NCI-H1105 (cell line): ENCODE measurements around the gene BSDC1.
A peak's percentile ranks its signal among the peaks of the same experiment; 100 is the strongest.

ENCODE experiments used
- DNase-seq: peaks from one replicate; lab custom pipeline; 2025; lab: John Stamatoyannopoulos, UW

BSDC1 gene

GRCh38 chr1:32336963-32337675, 57.1 kb downstream of the BSDC1 start:
- DNase-seq, result no peak

GRCh38 chr1:32336591-32336932, 57.7 kb downstream of the BSDC1 start:
- no peak for DNase-seq

- DNase-seq, result peak; percentile 81
Measured at GRCh38 chr1:32335790-32336590, 58.3 kb downstream of the BSDC1 start, which contains the start of gene MARCKSL1. Gene MARCKSL1 (minus strand): TSS chr1:32336233. CDS start chr1:32336033, 200 bp downstream.

- DNase-seq, result no peak
Measured at GRCh38 chr1:32335535-32335789, 58.8 kb downstream of the BSDC1 start.

GRCh38 chr1:32334864-32335534, 59.2 kb downstream of the BSDC1 start:
- DNase-seq, result peak; percentile 39

GRCh38 chr1:32334274-32334861, 59.9 kb downstream of the BSDC1 start:
- DNase-seq, result no peak

GRCh38 chr1:32333251-32333963, 60.8 kb downstream of the BSDC1 start:
- DNase-seq, result no peak

GRCh38 chr1:32332290-32333079, 61.8 kb downstream of the BSDC1 start:
- DNase-seq, result no peak

GRCh38 chr1:32331549-32331948, 62.7 kb downstream of the BSDC1 start:
- DNase-seq, result no peak

GRCh38 chr1:32330558-32331151, 63.6 kb downstream of the BSDC1 start:
- DNase-seq, result no peak

- DNase-seq, result no peak
Measured at GRCh38 chr1:32329931-32330466, 64.2 kb downstream of the BSDC1 start.

GRCh38 chr1:32327204-32327603, 67.0 kb downstream of the BSDC1 start:
- no peak for DNase-seq

- no peak for DNase-seq
Measured at GRCh38 chr1:32321712-32322291, 72.4 kb downstream of the BSDC1 start.

- DNase-seq, result no peak
Measured at GRCh38 chr1:32318127-32318869, 75.9 kb downstream of the BSDC1 start.

GRCh38 chr1:32316903-32317277, 77.4 kb downstream of the BSDC1 start:
- no peak for DNase-seq
